HEK293T (cell line): ENCODE results near the gene GRK7.

Experiments used
- ARNT ChIP-seq: fragments of 450-650 bp; IDR thresholded peaks from 2 replicates; pipeline ENCODE4 v1.6.1; 2017; ENCODE audit warnings: mild to moderate bottlenecking
- CTBP1 ChIP-seq: fragments of 450-650 bp; IDR thresholded peaks from 2 replicates; pipeline ENCODE4 v1.6.1; 2016; ENCODE audit warnings: borderline replicate concordance
- ELF4 ChIP-seq: fragments of 450-650 bp; IDR thresholded peaks from 2 replicates; pipeline ENCODE4 v1.6.1; 2017; ENCODE audit warnings: antibody characterized with exemption
- FOXA1 ChIP-seq: fragments of 450-650 bp; IDR thresholded peaks from 2 replicates; pipeline ENCODE4 v1.6.1; 2016; ENCODE audit warnings: mild to moderate bottlenecking
- FOXK2 ChIP-seq: fragments of 450-650 bp; IDR thresholded peaks from 2 replicates; pipeline ENCODE4 v1.6.1; 2016; ENCODE audit warnings: mild to moderate bottlenecking
- FOXM1 ChIP-seq: fragments of 450-650 bp; IDR thresholded peaks from 2 replicates; pipeline ENCODE4 v1.6.1; 2017; ENCODE audit warnings: mild to moderate bottlenecking, borderline replicate concordance
- HDGF ChIP-seq: fragments of 450-650 bp; IDR thresholded peaks from 2 replicates; pipeline ENCODE4 v1.6.1; 2017; ENCODE audit warnings: antibody characterized with exemption, borderline replicate concordance
- LEF1 ChIP-seq: fragments of 450-650 bp; IDR thresholded peaks from 2 replicates; pipeline ENCODE4 v1.6.1; 2017; ENCODE audit warnings: mild to moderate bottlenecking, borderline replicate concordance
- NFRKB ChIP-seq: fragments of 450-650 bp; IDR thresholded peaks from 2 replicates; pipeline ENCODE4 v1.6.1; 2016; ENCODE audit warnings: mild to moderate bottlenecking, moderate library complexity
- SP1 ChIP-seq: fragments of 450-650 bp; IDR thresholded peaks from 2 replicates; pipeline ENCODE4 v1.6.1; 2017
- SUZ12 ChIP-seq: fragments of 450-650 bp; IDR thresholded peaks from 2 replicates; pipeline ENCODE4 v1.6.1; 2016; ENCODE audit warnings: mild to moderate bottlenecking
- ZNF384 ChIP-seq: fragments of 450-650 bp; IDR thresholded peaks from 2 replicates; pipeline ENCODE4 v1.6.1; 2016
- TF ChIP-seq, protein P1 (sequence below): fragments of 450-650 bp; IDR thresholded peaks from 2 replicates; pipeline ENCODE4 v1.6.1; 2016

DNA sequence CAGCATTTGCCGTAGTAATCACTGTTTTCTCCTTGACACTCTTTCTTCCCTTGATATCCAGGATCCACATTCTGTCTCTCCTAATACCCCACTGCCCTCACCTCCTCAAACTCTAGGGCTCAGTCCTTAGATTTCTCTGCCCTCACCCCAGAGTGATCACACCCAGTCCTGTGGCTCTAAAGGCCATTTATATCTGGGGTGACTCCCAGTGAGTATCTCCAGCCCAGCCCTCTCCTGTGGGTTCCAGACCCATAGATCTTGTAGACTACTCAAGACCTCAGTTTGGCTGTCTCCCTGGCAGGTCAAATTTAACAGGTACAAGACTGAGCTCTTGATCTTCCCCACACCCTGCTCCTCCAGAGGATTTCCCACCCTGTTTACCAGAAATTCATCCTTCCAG, 1.3 kb downstream of the GRK7 start:
- TF ChIP-seq SP1 (no peak), ARNT (no peak), ZNF384 (no peak), FOXA1 (no peak), NFRKB (no peak), FOXM1 (no peak), SUZ12 (no peak), ELF4 (no peak), CTBP1 (no peak), FOXK2 (no peak), LEF1 (no peak), HDGF (no peak)
- TF ChIP-seq, protein P1, sequence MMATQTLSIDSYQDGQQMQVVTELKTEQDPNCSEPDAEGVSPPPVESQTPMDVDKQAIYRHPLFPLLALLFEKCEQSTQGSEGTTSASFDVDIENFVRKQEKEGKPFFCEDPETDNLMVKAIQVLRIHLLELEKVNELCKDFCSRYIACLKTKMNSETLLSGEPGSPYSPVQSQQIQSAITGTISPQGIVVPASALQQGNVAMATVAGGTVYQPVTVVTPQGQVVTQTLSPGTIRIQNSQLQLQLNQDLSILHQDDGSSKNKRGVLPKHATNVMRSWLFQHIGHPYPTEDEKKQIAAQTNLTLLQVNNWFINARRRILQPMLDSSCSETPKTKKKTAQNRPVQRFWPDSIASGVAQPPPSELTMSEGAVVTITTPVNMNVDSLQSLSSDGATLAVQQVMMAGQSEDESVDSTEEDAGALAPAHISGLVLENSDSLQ, result no peak
